ENCODE results near the gene STK16. TPM values are rescaled to one million over a fixed set of nuclear protein-coding genes. Genes with fewer than 3 reads are reported as not detected.

The STK16 gene
- total and polyA plus RNA-seq, 2 of the 13 experiments (the other 11 are each of a cell fraction or from before 2014, with no cell fraction given), result 28.0 to 50.9 TPM

DNA sequence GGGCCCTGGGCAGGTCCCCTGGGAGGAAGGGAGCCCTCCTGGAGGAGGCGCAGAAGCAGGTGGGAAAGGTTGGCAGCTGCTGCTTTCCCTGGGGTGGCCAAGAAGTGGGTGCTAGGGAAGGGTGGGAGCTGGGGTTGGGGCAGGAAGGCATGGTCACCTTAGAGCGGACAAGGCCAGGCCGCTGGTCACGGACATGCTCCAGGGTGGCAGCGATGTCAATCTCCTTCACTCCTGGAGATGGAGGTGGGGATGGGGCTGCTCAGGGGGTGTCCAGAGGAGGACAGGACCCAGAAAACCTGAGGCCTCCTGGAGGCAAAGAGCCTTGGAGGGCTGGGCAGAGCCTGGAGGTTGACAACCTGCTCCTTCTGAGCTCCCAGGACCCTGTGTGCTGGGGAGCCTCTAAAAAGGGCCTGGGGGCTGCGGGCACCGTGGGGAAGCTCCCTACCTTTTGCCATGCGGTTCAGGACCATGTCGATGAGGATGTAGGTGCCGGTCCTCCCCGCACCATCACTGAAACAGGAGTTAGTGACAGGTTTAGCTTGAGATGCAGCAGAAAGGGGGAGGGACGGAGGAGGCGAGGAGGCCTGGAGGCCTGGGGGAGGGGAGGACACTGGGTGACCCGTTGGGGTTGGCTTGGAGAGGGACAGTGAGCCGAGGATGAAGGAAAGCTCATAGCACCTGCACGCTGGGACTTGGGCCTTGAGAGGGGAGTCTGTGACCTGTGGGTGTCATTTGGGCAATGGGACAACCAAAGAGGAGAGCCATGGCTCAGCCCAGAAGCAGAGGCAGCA, 45.3 kb downstream of the STK16 start (continued):
- TF ChIP-seq, protein P1, sequence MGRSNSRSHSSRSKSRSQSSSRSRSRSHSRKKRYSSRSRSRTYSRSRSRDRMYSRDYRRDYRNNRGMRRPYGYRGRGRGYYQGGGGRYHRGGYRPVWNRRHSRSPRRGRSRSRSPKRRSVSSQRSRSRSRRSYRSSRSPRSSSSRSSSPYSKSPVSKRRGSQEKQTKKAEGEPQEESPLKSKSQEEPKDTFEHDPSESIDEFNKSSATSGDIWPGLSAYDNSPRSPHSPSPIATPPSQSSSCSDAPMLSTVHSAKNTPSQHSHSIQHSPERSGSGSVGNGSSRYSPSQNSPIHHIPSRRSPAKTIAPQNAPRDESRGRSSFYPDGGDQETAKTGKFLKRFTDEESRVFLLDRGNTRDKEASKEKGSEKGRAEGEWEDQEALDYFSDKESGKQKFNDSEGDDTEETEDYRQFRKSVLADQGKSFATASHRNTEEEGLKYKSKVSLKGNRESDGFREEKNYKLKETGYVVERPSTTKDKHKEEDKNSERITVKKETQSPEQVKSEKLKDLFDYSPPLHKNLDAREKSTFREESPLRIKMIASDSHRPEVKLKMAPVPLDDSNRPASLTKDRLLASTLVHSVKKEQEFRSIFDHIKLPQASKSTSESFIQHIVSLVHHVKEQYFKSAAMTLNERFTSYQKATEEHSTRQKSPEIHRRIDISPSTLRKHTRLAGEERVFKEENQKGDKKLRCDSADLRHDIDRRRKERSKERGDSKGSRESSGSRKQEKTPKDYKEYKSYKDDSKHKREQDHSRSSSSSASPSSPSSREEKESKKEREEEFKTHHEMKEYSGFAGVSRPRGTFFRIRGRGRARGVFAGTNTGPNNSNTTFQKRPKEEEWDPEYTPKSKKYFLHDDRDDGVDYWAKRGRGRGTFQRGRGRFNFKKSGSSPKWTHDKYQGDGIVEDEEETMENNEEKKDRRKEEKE (IDR thresholded peaks at IDR 0.05), result no peak

DNA sequence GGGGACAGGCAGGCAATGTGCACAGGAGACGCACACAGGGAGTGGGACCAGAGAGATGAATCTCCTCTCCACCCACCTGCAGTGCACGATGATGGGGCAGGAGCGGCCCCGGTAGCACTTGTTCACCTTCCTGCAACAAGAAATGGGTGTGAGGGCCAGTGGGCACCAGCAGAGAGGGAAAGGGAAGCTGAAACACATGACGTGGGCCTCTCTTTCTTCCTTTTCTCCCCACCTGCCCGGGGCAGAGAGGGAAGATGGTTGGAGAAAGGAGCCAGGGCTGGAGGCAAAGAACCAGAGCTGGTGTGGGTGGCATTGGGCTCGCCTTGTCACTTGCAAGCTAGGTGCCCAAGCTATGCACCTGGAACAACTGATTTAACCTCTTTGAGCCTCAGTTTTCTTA, 46.1 kb downstream of the STK16 start:
- Histone ChIP-seq H3K27me3 (ENCODE audit: control insufficient read depth in 1 of 2, insufficient read depth in 2 of 2, low read length in 2 of 2) (peaks cover 3 to 56% of the 10 kb centered on the region in 2 experiments; a peak in 4 of 5 replicates), H4K20me1 (ENCODE audit: insufficient read depth, low read length) (no peaks in the 10 kb centered on the region), H3K4me3 (replicated peaks in 1 of 3; ENCODE audit: insufficient read depth in 1 of 3, low read depth in 2 of 3, low read length in 3 of 3) (no peak overlapping the region), H3K4me1 (ENCODE audit: insufficient read depth, low read length) (peaks cover 35% of the 10 kb centered on the region), H3K79me2 (ENCODE audit: insufficient read depth, low read length) (no peaks in the 10 kb centered on the region), H3K9me3 (ENCODE audit: low read length) (no peaks in the 10 kb centered on the region), H3K27ac (ENCODE audit: extremely low read length, insufficient read depth, low read length) (no peak overlapping the region), H3K4me2 (ENCODE audit: low read depth, low read length) (no peak overlapping the region), H3K9ac (ENCODE audit: insufficient read depth, low read depth, low read length) (no peak overlapping the region), H3K36me3 (replicated peaks in 1 of 2; ENCODE audit: control insufficient read depth in 1 of 2, insufficient read depth in 2 of 2, low read length in 2 of 2) (no peaks in the 10 kb centered on the region), H2AFZ (ENCODE audit: low read length) (no peak overlapping the region)
- CTCF ChIA-PET (ENCODE audit: low intra/inter-chr PET ratio, low total read pairs), result no interaction called here
- 0 out of 2 replicates have a peak, but pooled peaks have one; percentile 12 for TF ChIP-seq ZNF629 (CRISPR knock-in tag; conservative IDR thresholded peaks at IDR 0.05)
- TF ChIP-seq, protein P2, sequence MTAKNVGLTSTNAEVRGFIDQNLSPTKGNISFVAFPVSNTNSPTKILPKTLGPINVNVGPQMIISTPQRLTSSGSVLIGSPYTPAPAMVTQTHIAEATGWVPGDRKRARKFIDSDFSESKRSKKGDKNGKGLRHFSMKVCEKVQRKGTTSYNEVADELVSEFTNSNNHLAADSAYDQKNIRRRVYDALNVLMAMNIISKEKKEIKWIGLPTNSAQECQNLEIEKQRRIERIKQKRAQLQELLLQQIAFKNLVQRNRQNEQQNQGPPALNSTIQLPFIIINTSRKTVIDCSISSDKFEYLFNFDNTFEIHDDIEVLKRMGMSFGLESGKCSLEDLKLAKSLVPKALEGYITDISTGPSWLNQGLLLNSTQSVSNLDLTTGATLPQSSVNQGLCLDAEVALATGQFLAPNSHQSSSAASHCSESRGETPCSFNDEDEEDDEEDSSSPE (CRISPR knock-in tag; IDR thresholded peaks at IDR 0.05), result no peak
- TF ChIP-seq SP4 (CRISPR knock-in tag; IDR thresholded peaks at IDR 0.05), result no peak
- TF ChIP-seq ZFP36L1 (CRISPR knock-in tag; IDR thresholded peaks at IDR 0.05), result no peak
- TF ChIP-seq, protein P3, sequence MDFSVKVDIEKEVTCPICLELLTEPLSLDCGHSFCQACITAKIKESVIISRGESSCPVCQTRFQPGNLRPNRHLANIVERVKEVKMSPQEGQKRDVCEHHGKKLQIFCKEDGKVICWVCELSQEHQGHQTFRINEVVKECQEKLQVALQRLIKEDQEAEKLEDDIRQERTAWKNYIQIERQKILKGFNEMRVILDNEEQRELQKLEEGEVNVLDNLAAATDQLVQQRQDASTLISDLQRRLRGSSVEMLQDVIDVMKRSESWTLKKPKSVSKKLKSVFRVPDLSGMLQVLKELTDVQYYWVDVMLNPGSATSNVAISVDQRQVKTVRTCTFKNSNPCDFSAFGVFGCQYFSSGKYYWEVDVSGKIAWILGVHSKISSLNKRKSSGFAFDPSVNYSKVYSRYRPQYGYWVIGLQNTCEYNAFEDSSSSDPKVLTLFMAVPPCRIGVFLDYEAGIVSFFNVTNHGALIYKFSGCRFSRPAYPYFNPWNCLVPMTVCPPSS (IDR thresholded peaks at IDR 0.05), result no peak
- TF ChIP-seq MATR3 (CRISPR knock-in tag; IDR thresholded peaks at IDR 0.05), result no peak
- no peak for TF ChIP-seq REXO4 (CRISPR knock-in tag; IDR thresholded peaks at IDR 0.05; ENCODE audit: borderline replicate concordance)
- in situ Hi-C loops (cut with HindIII; ENCODE audit: extremely low pct_ligation_motif_present, low pct_unique_long_range_greater_than_20kb), result no loop called here
- DNase-seq (ENCODE audit: low spot score) (no peak), ATAC-seq (no peak), FAIRE-seq (no peak)
- intact Hi-C loops (cut with micrococcal nuclease; ENCODE audit: unreplicated experiment), result loop anchor here (10.0 kb wide), 1 partner anchor 243 kb away; no protein-coding TSS in a partner anchor
- BruUV-seq (replicated peaks), result no TSS peak
- WGBS (ENCODE audit: low lambda C conversion rate), result 11% methylated on average over 7 of the region's 7 CpGs
- POLR2A ChIA-PET, result interaction anchor here (0.8 to 1.5 kb wide), 2 partner anchors 10 to 12 kb away, joined by 3 to 4 read pairs; partner anchors contain the start of gene DNAJB2
